Measurements from ENCODE around the gene EPC2. TPM values are rescaled to one million over a fixed set of nuclear protein-coding genes. Genes with fewer than 3 reads are reported as not detected.

EPC2 gene
- total RNA-seq, 1 experiment from 2014 or later = 16.0 TPM

GRCh38 chr2:148701039-148701438 is 56.5 kb downstream of the EPC2 start:
- DNase-seq (ENCODE audit: low read depth in 1 of 2, low spot score in 2 of 2) = no peak
- H3K9me3 ChIP-seq (replicated peaks) = peaks cover 4% of the 10 kb centered on the region; the same call in 1 of the 2 replicates
- H3K27me3 ChIP-seq (replicated peaks) = no peaks in the 10 kb centered on the region
- H3K27ac ChIP-seq = no peak overlapping the region
- no peak overlapping the region for H3K4me3 ChIP-seq
- H3K36me3 ChIP-seq = peaks cover 12% of the 10 kb centered on the region; the same call in 1 of the 2 replicates
- no peaks in the 10 kb centered on the region for H3K4me1 ChIP-seq (replicated peaks)

- no peak for DNase-seq (ENCODE audit: low read depth in 1 of 2, low spot score in 2 of 2)
Observed at GRCh38 chr2:148701877-148702276, 57.3 kb downstream of the EPC2 start.

GRCh38 chr2:148702475-148702874 is 57.9 kb downstream of the EPC2 start:
- no peak for DNase-seq (ENCODE audit: low read depth in 1 of 2, low spot score in 2 of 2)
- Histone ChIP-seq H3K27ac (no peak overlapping the region), H3K36me3 (peaks cover 13% of the 10 kb centered on the region; the same call in 1 of the 2 replicates), H3K27me3 (replicated peaks) (no peaks in the 10 kb centered on the region), H3K4me3 (no peak overlapping the region), H3K9me3 (replicated peaks) (peaks cover 4% of the 10 kb centered on the region; the same call in 1 of the 2 replicates), H3K4me1 (replicated peaks) (no peaks in the 10 kb centered on the region)

More at GRCh38 chr2:148701877-148702276, 57.3 kb downstream of the EPC2 start:
- Histone ChIP-seq H3K27ac (no peak overlapping the region), H3K9me3 (replicated peaks) (peaks cover 4% of the 10 kb centered on the region; the same call in 1 of the 2 replicates), H3K27me3 (replicated peaks) (no peaks in the 10 kb centered on the region), H3K4me1 (replicated peaks) (no peaks in the 10 kb centered on the region), H3K4me3 (no peak overlapping the region), H3K36me3 (peaks cover 13% of the 10 kb centered on the region; the same call in 1 of the 2 replicates)

GRCh38 chr2:148704247-148704646 is 59.7 kb downstream of the EPC2 start:
- H3K9me3 ChIP-seq (replicated peaks) = peaks cover 4% of the 10 kb centered on the region; the same call in 1 of the 2 replicates
- no peak for DNase-seq (ENCODE audit: low read depth in 1 of 2, low spot score in 2 of 2)
- peaks cover 13% of the 10 kb centered on the region; the same call in 1 of the 2 replicates for H3K36me3 ChIP-seq
- no peak overlapping the region for H3K27ac ChIP-seq
- no peak overlapping the region for H3K4me3 ChIP-seq
- no peaks in the 10 kb centered on the region for H3K4me1 ChIP-seq (replicated peaks)
- no peaks in the 10 kb centered on the region for H3K27me3 ChIP-seq (replicated peaks)

- no peak overlapping the region for H3K27ac ChIP-seq
- H3K4me1 ChIP-seq (replicated peaks) = peaks cover 11% of the 10 kb centered on the region
- no peak overlapping the region for H3K4me3 ChIP-seq
- no peaks in the 10 kb centered on the region for H3K27me3 ChIP-seq (replicated peaks)
- DNase-seq (ENCODE audit: low read depth in 1 of 2, low spot score in 2 of 2) = no peak
- peaks cover 8% of the 10 kb centered on the region; the same call in 1 of the 2 replicates for H3K9me3 ChIP-seq (replicated peaks)
- no peaks in the 10 kb centered on the region for H3K36me3 ChIP-seq
Observed at GRCh38 chr2:148716378-148716920, 71.9 kb downstream of the EPC2 start.

- H3K4me3 ChIP-seq = no peak overlapping the region
Observed at GRCh38 chr2:148718039-148718438, 73.5 kb downstream of the EPC2 start.

GRCh38 chr2:148719195-148719749 is 74.7 kb downstream of the EPC2 start:
- Histone ChIP-seq H3K9me3 (replicated peaks) (peaks cover 8% of the 10 kb centered on the region; the same call in 1 of the 2 replicates), H3K27ac (no peak overlapping the region), H3K27me3 (replicated peaks) (no peaks in the 10 kb centered on the region), H3K4me1 (replicated peaks) (peaks cover 11% of the 10 kb centered on the region), H3K36me3 (no peaks in the 10 kb centered on the region), H3K4me3 (no peak overlapping the region)
- DNase-seq (ENCODE audit: low read depth in 1 of 2, low spot score in 2 of 2) = no peak

More at GRCh38 chr2:148718039-148718438, 73.5 kb downstream of the EPC2 start:
- no peak for DNase-seq (ENCODE audit: low read depth in 1 of 2, low spot score in 2 of 2)
- Histone ChIP-seq H3K27ac (no peak overlapping the region), H3K36me3 (no peaks in the 10 kb centered on the region), H3K27me3 (replicated peaks) (no peaks in the 10 kb centered on the region), H3K9me3 (replicated peaks) (peaks cover 8% of the 10 kb centered on the region; the same call in 1 of the 2 replicates), H3K4me1 (replicated peaks) (peaks cover 11% of the 10 kb centered on the region)

- no peak for DNase-seq (ENCODE audit: low read depth in 1 of 2, low spot score in 2 of 2)
Observed at GRCh38 chr2:148719941-148720436, 75.4 kb downstream of the EPC2 start.

GRCh38 chr2:148720501-148721001 is 76.0 kb downstream of the EPC2 start:
- Histone ChIP-seq H3K27me3 (replicated peaks) (no peaks in the 10 kb centered on the region), H3K4me1 (replicated peaks) (peaks cover 11% of the 10 kb centered on the region), H3K9me3 (replicated peaks) (peaks cover 8% of the 10 kb centered on the region; the same call in 1 of the 2 replicates), H3K27ac (no peak overlapping the region), H3K4me3 (no peak overlapping the region), H3K36me3 (no peaks in the 10 kb centered on the region)
- no peak for DNase-seq (ENCODE audit: low read depth in 1 of 2, low spot score in 2 of 2)

More at GRCh38 chr2:148719941-148720436, 75.4 kb downstream of the EPC2 start:
- Histone ChIP-seq H3K4me1 (replicated peaks) (peaks cover 11% of the 10 kb centered on the region), H3K27ac (no peak overlapping the region), H3K9me3 (replicated peaks) (peaks cover 8% of the 10 kb centered on the region; the same call in 1 of the 2 replicates), H3K36me3 (no peaks in the 10 kb centered on the region), H3K27me3 (replicated peaks) (no peaks in the 10 kb centered on the region), H3K4me3 (no peak overlapping the region)

- Histone ChIP-seq H3K4me1 (replicated peaks) (peaks cover 11% of the 10 kb centered on the region), H3K27ac (no peak overlapping the region), H3K27me3 (replicated peaks) (no peaks in the 10 kb centered on the region), H3K4me3 (no peak overlapping the region), H3K9me3 (replicated peaks) (peaks cover 11% of the 10 kb centered on the region; the same call in 1 of the 2 replicates), H3K36me3 (0 out of 2 replicates have a peak, but pooled peaks cover 3% of the 10 kb centered on the region)
- no peak for DNase-seq (ENCODE audit: low read depth in 1 of 2, low spot score in 2 of 2)
Observed at GRCh38 chr2:148721520-148721931, 77.0 kb downstream of the EPC2 start.

GRCh38 chr2:148721991-148722777 is 77.6 kb downstream of the EPC2 start:
- no peak for DNase-seq (ENCODE audit: low read depth in 1 of 2, low spot score in 2 of 2)
- no peaks in the 10 kb centered on the region for H3K27me3 ChIP-seq (replicated peaks)
- H3K9me3 ChIP-seq (replicated peaks) = peaks cover 11% of the 10 kb centered on the region; the same call in 1 of the 2 replicates
- peaks cover 11% of the 10 kb centered on the region for H3K4me1 ChIP-seq (replicated peaks)
- no peak overlapping the region for H3K4me3 ChIP-seq
- 0 out of 2 replicates have a peak, but pooled peaks cover 3% of the 10 kb centered on the region for H3K36me3 ChIP-seq
- H3K27ac ChIP-seq = no peak overlapping the region

- Histone ChIP-seq H3K9me3 (replicated peaks) (0 out of 2 replicates have a peak, but pooled peaks cover 6% of the 10 kb centered on the region), H3K4me1 (replicated peaks) (no peaks in the 10 kb centered on the region; the same call in 1 of the 2 replicates), H3K36me3 (0 out of 2 replicates have a peak, but pooled peaks cover 3% of the 10 kb centered on the region), H3K27ac (no peak overlapping the region), H3K4me3 (no peak overlapping the region), H3K27me3 (replicated peaks) (no peaks in the 10 kb centered on the region)
- no peak for DNase-seq (ENCODE audit: low read depth in 1 of 2, low spot score in 2 of 2)
Observed at GRCh38 chr2:148725564-148725963, 81.0 kb downstream of the EPC2 start.

- no peaks in the 10 kb centered on the region for H3K27me3 ChIP-seq (replicated peaks)
- 0 out of 2 replicates have a peak, but pooled peaks cover 6% of the 10 kb centered on the region for H3K9me3 ChIP-seq (replicated peaks)
- 0 out of 2 replicates have a peak, but pooled peaks cover 3% of the 10 kb centered on the region for H3K36me3 ChIP-seq
- H3K4me1 ChIP-seq (replicated peaks) = no peaks in the 10 kb centered on the region; the same call in 1 of the 2 replicates
- H3K27ac ChIP-seq = no peak overlapping the region
- no peak overlapping the region for H3K4me3 ChIP-seq
- no peak for DNase-seq (ENCODE audit: low read depth in 1 of 2, low spot score in 2 of 2)
Observed at GRCh38 chr2:148726228-148726627, 81.7 kb downstream of the EPC2 start.
